Iris pigment epithelial cell (primary cell): Measurements from ENCODE around the gene TBC1D3E.
"Not testable (repeated sequence)": the region's sequence is repeated elsewhere in the genome, so short reads cannot be mapped to it uniquely, and the experiment has no call there.

ENCODE experiments used
- DNase-seq: peaks from one replicate; pipeline ENCODE4 v3.0.0-alpha.2; 2011; ENCODE audit warnings: low read depth

Gene TBC1D3E

DNA sequence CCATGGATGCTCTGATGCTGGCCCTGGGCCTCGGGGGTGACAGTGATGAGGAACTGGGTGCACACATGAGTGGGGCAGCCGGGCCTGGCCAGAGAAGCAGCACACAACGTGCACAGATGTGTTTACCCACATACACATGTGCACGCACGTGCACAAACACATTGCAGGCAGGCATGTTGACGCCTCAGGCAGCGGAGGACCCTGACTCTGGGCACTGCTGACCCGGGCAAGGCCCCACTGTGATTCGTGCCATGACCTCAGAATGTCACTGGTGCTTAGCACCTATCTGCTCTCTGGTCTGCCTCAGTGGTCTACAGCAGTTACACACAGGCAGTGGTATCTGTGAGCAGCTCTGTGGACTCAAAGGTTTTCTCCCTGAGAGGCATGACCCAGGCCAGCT is at the start of gene TBC1D3E:
Gene TBC1D3E (plus strand): TSS at position 301 of the 400 bp plus-strand sequence. CDS start 1,545 bp downstream, outside the sequence.
- DNase-seq = not testable (repeated sequence)

DNA sequence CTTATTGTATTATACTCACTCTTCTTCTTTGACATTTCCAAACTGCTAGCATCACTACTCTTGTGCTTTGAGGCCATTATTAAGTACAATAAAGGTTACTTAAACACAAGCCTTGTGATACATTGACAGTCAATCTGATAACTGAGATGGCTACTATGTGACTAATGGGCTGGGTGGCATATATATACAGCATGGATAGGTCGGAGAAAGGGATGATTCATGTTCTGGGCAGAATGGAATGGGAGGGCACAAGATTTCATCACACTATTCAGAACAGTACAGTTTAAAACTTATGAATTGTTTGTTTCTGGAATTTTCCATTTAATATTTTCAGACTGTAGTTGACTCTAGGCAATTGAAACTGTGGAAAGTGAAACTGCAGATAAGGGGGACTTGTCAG is 40.4 kb upstream of the TBC1D3E start:
- not testable (repeated sequence) for DNase-seq

DNA sequence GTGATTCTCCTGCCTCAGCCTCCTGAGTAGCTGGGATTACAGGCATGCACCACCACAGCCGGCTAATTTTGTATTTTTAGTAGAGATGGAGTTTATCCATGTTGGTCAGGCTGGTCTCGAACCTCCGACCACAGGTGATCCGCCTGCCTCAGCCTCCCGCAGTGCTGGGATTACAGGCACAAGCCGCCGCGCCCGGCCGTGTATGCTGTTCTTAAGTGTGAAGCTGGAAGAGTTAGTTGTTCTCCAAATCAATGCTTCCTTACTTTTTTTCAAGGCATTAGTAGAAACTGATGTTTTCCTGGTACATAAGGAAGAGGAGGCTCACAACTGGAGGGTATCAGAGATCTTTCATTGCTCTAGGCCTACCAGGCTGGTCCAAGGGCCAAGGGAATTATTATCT is 39.6 kb upstream of the TBC1D3E start:
- not testable (repeated sequence) for DNase-seq

GRCh38 chr17:38094059-38094694 is 33.6 kb upstream of the TBC1D3E start:
- DNase-seq = not testable (repeated sequence)

DNA sequence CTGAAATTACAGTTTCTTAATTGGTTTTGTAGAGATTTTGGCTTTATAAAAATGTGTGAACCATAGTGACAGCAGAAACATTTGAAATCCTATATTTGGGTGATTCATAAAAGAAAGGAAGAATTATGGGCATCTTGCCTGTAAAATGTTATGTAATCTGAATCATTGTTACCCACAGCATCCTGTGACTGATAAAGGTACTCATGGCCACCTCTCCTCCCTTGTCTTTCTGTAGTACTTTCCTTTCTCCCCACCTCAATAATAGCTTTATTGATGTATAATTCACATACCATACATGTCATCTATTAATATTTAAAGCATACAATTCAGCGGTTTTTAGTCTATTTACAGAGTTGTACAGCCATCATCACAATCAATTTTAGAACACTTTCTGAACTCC is 28.5 kb upstream of the TBC1D3E start:
- DNase-seq = not testable (repeated sequence)

- DNase-seq = not testable (repeated sequence)
These were observed 7.9 kb upstream of the TBC1D3E start for GRCh38 chr17:38119829-38120228.

- DNase-seq = not testable (repeated sequence)
These were observed 7.1 kb downstream of the TBC1D3E start for GRCh38 chr17:38134860-38135259.
